WI38 (cell line): ENCODE data around the gene PIEZO2.

ENCODE experiments used
- H3K4me3 ChIP-seq: 2 replicates; pipeline ENCODE4 v1.5.1; 2011; ENCODE audit warnings: low read depth, mild to moderate bottlenecking, control low read depth, low read length
- TF ChIP-seq, protein P1 (sequence below): IDR thresholded peaks from 2 replicates; pipeline ENCODE4 v1.5.1; 2012; ENCODE audit warnings: low read depth, mild to moderate bottlenecking, control low read depth, low read length

The PIEZO2 gene

DNA sequence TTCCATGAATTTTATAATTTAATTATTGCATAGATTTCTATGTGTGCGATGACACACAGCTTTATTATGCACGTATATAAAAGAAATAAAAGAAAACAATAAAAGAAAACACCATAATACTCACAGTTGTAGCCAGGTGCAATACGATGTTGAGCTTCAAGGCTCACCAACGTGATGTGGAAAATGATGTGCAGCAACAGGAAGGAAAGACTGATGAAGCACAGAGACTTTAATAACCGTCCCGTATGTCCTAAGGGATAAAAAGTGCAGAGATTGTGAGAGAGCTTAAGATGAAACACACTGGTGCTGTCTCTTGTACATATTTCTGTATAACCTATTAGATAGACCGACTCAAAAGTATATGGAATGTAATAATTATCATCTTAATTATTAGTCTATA lies 170.0 kb downstream of the PIEZO2 start:
- TF ChIP-seq, protein P1, sequence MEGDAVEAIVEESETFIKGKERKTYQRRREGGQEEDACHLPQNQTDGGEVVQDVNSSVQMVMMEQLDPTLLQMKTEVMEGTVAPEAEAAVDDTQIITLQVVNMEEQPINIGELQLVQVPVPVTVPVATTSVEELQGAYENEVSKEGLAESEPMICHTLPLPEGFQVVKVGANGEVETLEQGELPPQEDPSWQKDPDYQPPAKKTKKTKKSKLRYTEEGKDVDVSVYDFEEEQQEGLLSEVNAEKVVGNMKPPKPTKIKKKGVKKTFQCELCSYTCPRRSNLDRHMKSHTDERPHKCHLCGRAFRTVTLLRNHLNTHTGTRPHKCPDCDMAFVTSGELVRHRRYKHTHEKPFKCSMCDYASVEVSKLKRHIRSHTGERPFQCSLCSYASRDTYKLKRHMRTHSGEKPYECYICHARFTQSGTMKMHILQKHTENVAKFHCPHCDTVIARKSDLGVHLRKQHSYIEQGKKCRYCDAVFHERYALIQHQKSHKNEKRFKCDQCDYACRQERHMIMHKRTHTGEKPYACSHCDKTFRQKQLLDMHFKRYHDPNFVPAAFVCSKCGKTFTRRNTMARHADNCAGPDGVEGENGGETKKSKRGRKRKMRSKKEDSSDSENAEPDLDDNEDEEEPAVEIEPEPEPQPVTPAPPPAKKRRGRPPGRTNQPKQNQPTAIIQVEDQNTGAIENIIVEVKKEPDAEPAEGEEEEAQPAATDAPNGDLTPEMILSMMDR, result no peak
- no peak overlapping the region for H3K4me3 ChIP-seq

DNA sequence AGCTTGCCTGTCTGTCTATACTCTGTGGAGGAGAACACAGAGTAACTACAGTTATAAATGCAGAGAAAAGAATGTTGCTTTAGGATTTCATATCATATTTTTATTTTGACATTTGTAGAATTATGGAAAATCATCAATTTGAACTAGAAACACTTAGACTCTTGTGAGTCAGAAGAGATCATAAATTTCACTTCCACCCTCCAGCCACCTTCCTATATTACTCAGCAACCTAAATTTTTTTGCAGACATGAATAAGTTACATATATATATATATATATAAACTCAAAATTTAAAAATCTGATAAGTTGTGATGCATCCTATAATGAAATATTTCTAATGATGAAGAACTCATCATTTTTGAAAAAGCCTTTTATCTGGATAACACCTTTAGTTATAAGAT lies 172.3 kb downstream of the PIEZO2 start:
- TF ChIP-seq, protein P1, result no peak

DNA sequence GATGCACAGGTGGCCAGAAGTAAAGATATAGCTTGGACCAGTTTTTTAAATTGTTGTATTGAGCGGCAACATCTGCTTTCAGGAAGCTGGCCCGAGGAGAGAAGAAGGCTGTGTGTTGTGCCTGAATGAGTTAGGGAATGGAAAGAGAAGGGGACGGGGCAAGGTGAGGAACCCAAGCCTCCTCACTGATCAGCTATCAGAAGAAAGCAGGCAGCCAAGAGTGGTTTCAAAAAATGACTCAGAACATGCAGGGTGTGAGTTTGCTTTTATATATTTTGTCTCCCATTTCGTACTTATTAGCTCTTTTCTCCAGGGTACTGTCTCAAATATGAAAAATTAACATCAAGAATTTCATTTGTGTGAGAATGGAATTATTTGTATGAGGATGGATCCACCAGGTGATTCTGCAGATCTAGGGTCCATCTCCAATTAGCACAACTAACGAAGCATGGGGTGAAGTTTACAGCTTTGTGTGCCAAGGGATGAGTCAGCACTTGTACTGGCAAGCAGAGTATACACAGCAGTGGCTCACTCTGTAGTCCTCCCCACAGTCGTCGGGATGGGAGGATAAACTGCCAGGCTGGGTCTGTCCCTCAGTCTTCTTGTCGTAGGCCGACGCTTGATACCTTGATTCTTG lies 175.7 kb downstream of the PIEZO2 start:
- TF ChIP-seq, protein P1, result no peak
- H3K4me3 ChIP-seq, result no peak overlapping the region

More for the DNA sequence above, 172.3 kb downstream of the PIEZO2 start:
- no peak overlapping the region for H3K4me3 ChIP-seq

DNA sequence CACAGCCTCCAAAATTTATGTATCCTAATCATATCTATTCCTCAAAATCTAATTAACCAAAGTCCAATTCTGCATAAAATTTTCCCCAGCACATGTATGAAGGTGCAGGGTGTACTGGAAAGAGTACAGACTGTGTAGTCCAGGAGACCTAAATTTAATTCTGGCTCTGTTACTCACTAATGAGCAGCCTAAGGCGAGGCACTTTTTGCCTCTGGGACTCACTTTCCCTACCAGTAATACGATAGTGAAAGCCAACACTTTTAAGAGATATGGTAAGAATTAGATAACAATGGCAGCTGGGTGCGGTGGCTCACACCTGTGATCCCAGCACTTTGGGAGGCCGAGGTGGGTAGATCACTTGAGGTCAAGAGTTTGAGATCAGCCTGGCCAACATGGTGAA lies 177.7 kb downstream of the PIEZO2 start:
- TF ChIP-seq, protein P1, result no peak
- no peak overlapping the region for H3K4me3 ChIP-seq

DNA sequence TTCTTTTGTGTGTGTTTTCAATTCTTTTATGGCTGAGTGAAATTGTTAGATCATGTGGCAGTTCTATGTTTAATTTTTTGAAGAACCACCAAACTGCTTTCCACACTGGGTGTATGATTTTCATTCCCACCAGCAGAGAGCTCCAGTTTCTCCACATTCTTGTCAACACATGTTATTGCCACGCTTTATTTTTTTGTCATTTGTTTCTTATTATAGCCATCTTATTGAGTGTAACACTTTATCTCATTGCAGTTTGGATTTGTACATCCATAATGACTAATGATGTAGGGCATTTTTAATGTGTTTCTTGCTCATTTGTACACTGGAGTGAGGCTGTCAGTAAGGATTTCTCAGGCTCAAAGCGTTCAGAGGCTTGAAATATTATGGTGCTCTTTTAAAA lies 184.2 kb downstream of the PIEZO2 start:
- no peak overlapping the region for H3K4me3 ChIP-seq
- TF ChIP-seq, protein P1, result no peak

DNA sequence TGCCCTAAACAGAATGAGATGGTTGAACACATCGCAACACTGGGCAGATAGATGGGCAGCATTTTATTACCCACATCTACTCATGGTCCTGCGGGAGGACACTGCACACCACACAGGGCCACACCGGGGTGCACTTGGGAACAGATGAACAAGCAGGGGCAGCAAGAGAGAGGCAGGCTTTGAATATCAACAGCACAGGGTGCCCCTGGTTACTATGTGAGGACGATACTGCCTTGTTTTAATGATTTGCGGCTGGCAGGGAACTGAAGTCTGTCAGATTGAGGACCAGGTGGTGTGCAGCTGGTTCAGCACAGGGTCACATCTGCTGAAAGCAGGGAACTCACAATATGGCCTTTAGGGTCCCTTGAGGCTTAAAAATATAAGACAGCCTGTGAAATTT lies 195.7 kb downstream of the PIEZO2 start:
- TF ChIP-seq, protein P1, result no peak
- no peak overlapping the region for H3K4me3 ChIP-seq

DNA sequence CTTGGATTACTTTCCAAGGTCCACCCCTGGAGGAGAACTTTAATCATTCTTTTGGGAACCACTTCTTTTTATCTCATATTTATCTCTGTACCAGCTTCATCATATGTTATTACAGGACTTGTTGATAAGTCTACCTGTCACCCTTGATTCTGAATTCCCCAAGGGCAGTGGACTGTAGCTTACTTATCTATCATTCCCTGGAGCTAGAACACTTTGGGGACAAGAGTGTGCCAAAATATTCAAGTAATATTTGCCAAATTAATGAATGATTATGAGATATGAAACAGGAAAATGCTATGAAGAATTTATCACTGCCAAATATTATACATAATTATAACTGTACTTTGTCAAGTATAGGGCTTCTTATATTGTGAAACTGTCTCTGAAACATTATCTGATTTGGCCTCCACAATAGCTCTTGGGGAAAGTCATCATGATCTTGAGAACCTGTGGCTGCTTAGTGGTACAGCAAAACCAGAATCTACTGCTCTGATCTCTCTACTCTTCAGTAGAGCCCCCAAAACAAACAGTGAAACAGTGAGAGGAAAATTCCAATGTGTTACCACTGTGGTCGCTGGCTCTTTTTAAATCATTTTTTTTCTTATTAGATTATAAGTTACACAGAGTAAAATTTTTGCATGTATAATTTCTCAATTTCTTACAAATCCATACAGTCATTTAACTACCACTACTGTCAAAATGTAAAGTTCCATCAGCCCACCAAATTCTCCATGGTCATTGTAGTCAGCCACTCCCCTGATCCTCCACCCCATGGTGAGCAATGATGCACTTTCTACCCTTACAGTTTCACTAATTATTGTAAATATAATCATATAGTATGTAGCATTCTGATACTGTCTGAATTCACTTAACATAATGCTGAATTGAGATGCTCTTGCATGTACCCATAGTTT lies 197.5 kb downstream of the PIEZO2 start:
- H3K4me3 ChIP-seq, result no peak overlapping the region
- TF ChIP-seq, protein P1, result no peak
